ENCODE measurements around the gene PPP3CA. TPM values are rescaled to one million over a fixed set of nuclear protein-coding genes. Genes with fewer than 3 reads are reported as not detected.

Gene PPP3CA
- total RNA-seq, 1 experiment from 2014 or later, result 33.8 TPM

- Histone ChIP-seq H3K4me3 (ENCODE audit: low read depth, low read length) (no peak overlapping the region), H3K4me1 (no peaks in the 10 kb centered on the region), H3K36me3 (ENCODE audit: control insufficient read depth, insufficient read depth, low read length) (no peaks in the 10 kb centered on the region), H3K9me3 (no peaks in the 10 kb centered on the region), H3K27me3 (replicated peaks; ENCODE audit: control insufficient read depth, insufficient read depth, low read length) (no peaks in the 10 kb centered on the region)
- H3K4me3 Mint-ChIP-seq (ENCODE audit: unreplicated experiment), result no peak overlapping the region
- H3K36me3 Mint-ChIP-seq (ENCODE audit: insufficient read depth, unreplicated experiment), result no peaks in the 10 kb centered on the region
- no peak for DNase-seq
- no peak for TF ChIP-seq CTCF (IDR thresholded peaks at IDR 0.05; ENCODE audit: insufficient read depth in 1 of 2, low read depth in 1 of 2, low read length in 1 of 2, severe bottlenecking in 1 of 2, unreplicated experiment in 1 of 2)
- H3K27me3 Mint-ChIP-seq (ENCODE audit: insufficient read depth, unreplicated experiment), result no peaks in the 10 kb centered on the region
- no peaks in the 10 kb centered on the region for H3K4me1 Mint-ChIP-seq (ENCODE audit: low read depth, unreplicated experiment)
- ChIA-PET POLR2A (no interaction called here), CTCF (no interaction called here)
- BruUV-seq (replicated peaks), result no TSS peak
- intact Hi-C loops (cut with micrococcal nuclease; ENCODE audit: unreplicated experiment), result no loop called here
- H3K27ac Mint-ChIP-seq (ENCODE audit: unreplicated experiment), result no peak overlapping the region
- H3K9me3 Mint-ChIP-seq (ENCODE audit: unreplicated experiment), result no peaks in the 10 kb centered on the region
These were observed 58.0 kb downstream of the PPP3CA start for GRCh38 chr4:101289306-101289705.

GRCh38 chr4:101288365-101289145 is 58.8 kb downstream of the PPP3CA start:
- H3K4me1 Mint-ChIP-seq (ENCODE audit: low read depth, unreplicated experiment), result no peaks in the 10 kb centered on the region
- H3K27ac Mint-ChIP-seq (ENCODE audit: unreplicated experiment), result no peak overlapping the region
- no peaks in the 10 kb centered on the region for H3K9me3 Mint-ChIP-seq (ENCODE audit: unreplicated experiment)
- ChIA-PET CTCF (no interaction called here), POLR2A (no interaction called here)
- H3K27me3 Mint-ChIP-seq (ENCODE audit: insufficient read depth, unreplicated experiment), result no peaks in the 10 kb centered on the region
- intact Hi-C loops (cut with micrococcal nuclease; ENCODE audit: unreplicated experiment), result no loop called here
- no peak overlapping the region for H3K4me3 ChIP-seq (ENCODE audit: low read depth, low read length)
- H3K9me3 ChIP-seq, result no peaks in the 10 kb centered on the region
- H3K27me3 ChIP-seq (replicated peaks; ENCODE audit: control insufficient read depth, insufficient read depth, low read length), result no peaks in the 10 kb centered on the region
- H3K4me3 Mint-ChIP-seq (ENCODE audit: unreplicated experiment), result no peak overlapping the region
- BruUV-seq (replicated peaks), result no TSS peak
- TF ChIP-seq CTCF (IDR thresholded peaks at IDR 0.05; ENCODE audit: insufficient read depth in 1 of 2, low read depth in 1 of 2, low read length in 1 of 2, severe bottlenecking in 1 of 2, unreplicated experiment in 1 of 2), result no peak
- H3K4me1 ChIP-seq, result no peaks in the 10 kb centered on the region
- no peak for DNase-seq
- no peaks in the 10 kb centered on the region for H3K36me3 Mint-ChIP-seq (ENCODE audit: insufficient read depth, unreplicated experiment)
- no peaks in the 10 kb centered on the region for H3K36me3 ChIP-seq (ENCODE audit: control insufficient read depth, insufficient read depth, low read length)

- H3K27ac Mint-ChIP-seq (ENCODE audit: unreplicated experiment), result no peak overlapping the region
- POLR2A ChIA-PET, result no interaction called here
These were observed 60.0 kb downstream of the PPP3CA start for GRCh38 chr4:101287324-101287723.

More at GRCh38 chr4:101287324-101287723, 60.0 kb downstream of the PPP3CA start:
- Histone ChIP-seq H3K4me1 (no peaks in the 10 kb centered on the region), H3K4me3 (ENCODE audit: low read depth, low read length) (no peak overlapping the region), H3K36me3 (ENCODE audit: control insufficient read depth, insufficient read depth, low read length) (no peaks in the 10 kb centered on the region), H3K27me3 (replicated peaks; ENCODE audit: control insufficient read depth, insufficient read depth, low read length) (no peaks in the 10 kb centered on the region), H3K9me3 (no peaks in the 10 kb centered on the region)
- CTCF ChIA-PET, result no interaction called here
- Mint-ChIP-seq H3K4me3 (ENCODE audit: unreplicated experiment) (no peak overlapping the region), H3K4me1 (ENCODE audit: low read depth, unreplicated experiment) (no peaks in the 10 kb centered on the region), H3K9me3 (ENCODE audit: unreplicated experiment) (no peaks in the 10 kb centered on the region), H3K36me3 (ENCODE audit: insufficient read depth, unreplicated experiment) (no peaks in the 10 kb centered on the region), H3K27me3 (ENCODE audit: insufficient read depth, unreplicated experiment) (no peaks in the 10 kb centered on the region)
- no TSS peak for BruUV-seq (replicated peaks)
- intact Hi-C loops (cut with micrococcal nuclease; ENCODE audit: unreplicated experiment), result no loop called here
- TF ChIP-seq CTCF (IDR thresholded peaks at IDR 0.05; ENCODE audit: insufficient read depth in 1 of 2, low read depth in 1 of 2, low read length in 1 of 2, severe bottlenecking in 1 of 2, unreplicated experiment in 1 of 2), result no peak
- DNase-seq, result no peak
